Measurements from ENCODE around the gene KIAA1671.

KIAA1671 gene

GRCh38 chr22:24981066-24981465, 28.6 kb downstream of the KIAA1671 start:
- DNase-seq (ENCODE audit: low read depth, low spot score) = no peak

- DNase-seq (ENCODE audit: low read depth, low spot score) = no peak
Observed at GRCh38 chr22:24981656-24982055, 29.1 kb downstream of the KIAA1671 start.

GRCh38 chr22:24982301-24983056, 30.0 kb downstream of the KIAA1671 start:
- peak; percentile 35 for DNase-seq (ENCODE audit: low read depth, low spot score)

GRCh38 chr22:24983151-24983550, 30.6 kb downstream of the KIAA1671 start:
- no peak for DNase-seq (ENCODE audit: low read depth, low spot score)

- no peak for DNase-seq (ENCODE audit: low read depth, low spot score)
Observed at GRCh38 chr22:24984122-24984521, 31.6 kb downstream of the KIAA1671 start.

GRCh38 chr22:24985826-24986214, 33.3 kb downstream of the KIAA1671 start:
- DNase-seq (ENCODE audit: low read depth, low spot score) = peak; percentile 79

GRCh38 chr22:24986816-24987215, 34.3 kb downstream of the KIAA1671 start:
- no peak for DNase-seq (ENCODE audit: low read depth, low spot score)

- no peak for DNase-seq (ENCODE audit: low read depth, low spot score)
Observed at GRCh38 chr22:24989135-24989534, 36.6 kb downstream of the KIAA1671 start.

GRCh38 chr22:24989541-24989951, 37.0 kb downstream of the KIAA1671 start:
- no peak for DNase-seq (ENCODE audit: low read depth, low spot score)

- DNase-seq (ENCODE audit: low read depth, low spot score) = no peak
Observed at GRCh38 chr22:24990344-24990905, 37.9 kb downstream of the KIAA1671 start.

GRCh38 chr22:24992946-24993345, 40.4 kb downstream of the KIAA1671 start:
- DNase-seq (ENCODE audit: low read depth, low spot score) = no peak

GRCh38 chr22:24994070-24994763, 41.7 kb downstream of the KIAA1671 start:
- no peak for DNase-seq (ENCODE audit: low read depth, low spot score)

- DNase-seq (ENCODE audit: low read depth, low spot score) = no peak
Observed at GRCh38 chr22:24995649-24996180, 43.2 kb downstream of the KIAA1671 start.

GRCh38 chr22:24996420-24996952, 44.0 kb downstream of the KIAA1671 start:
- peak; percentile 76 for DNase-seq (ENCODE audit: low read depth, low spot score)

GRCh38 chr22:24997023-24997422, 44.5 kb downstream of the KIAA1671 start:
- DNase-seq (ENCODE audit: low read depth, low spot score) = no peak

GRCh38 chr22:25000686-25001085, 48.2 kb downstream of the KIAA1671 start:
- DNase-seq (ENCODE audit: low read depth, low spot score) = no peak

- no peak for DNase-seq (ENCODE audit: low read depth, low spot score)
Observed at GRCh38 chr22:25002241-25002985, 49.9 kb downstream of the KIAA1671 start.

- no peak for DNase-seq (ENCODE audit: low read depth, low spot score)
Observed at GRCh38 chr22:25006354-25006753, 53.8 kb downstream of the KIAA1671 start.

GRCh38 chr22:25007444-25008106, 55.1 kb downstream of the KIAA1671 start:
- DNase-seq (ENCODE audit: low read depth, low spot score) = no peak

GRCh38 chr22:25008666-25009065, 56.1 kb downstream of the KIAA1671 start:
- DNase-seq (ENCODE audit: low read depth, low spot score) = no peak

- no peak for DNase-seq (ENCODE audit: low read depth, low spot score)
Observed at GRCh38 chr22:25012741-25013143, 60.2 kb downstream of the KIAA1671 start.

Data from astrocyte of the hippocampus (primary cell).